ENCODE measurements around the gene LMNA.

The LMNA gene

GRCh38 chr1:156102633-156103511 lies 11.6 kb upstream of the LMNA start:
- TF ChIP-seq, protein P1, sequence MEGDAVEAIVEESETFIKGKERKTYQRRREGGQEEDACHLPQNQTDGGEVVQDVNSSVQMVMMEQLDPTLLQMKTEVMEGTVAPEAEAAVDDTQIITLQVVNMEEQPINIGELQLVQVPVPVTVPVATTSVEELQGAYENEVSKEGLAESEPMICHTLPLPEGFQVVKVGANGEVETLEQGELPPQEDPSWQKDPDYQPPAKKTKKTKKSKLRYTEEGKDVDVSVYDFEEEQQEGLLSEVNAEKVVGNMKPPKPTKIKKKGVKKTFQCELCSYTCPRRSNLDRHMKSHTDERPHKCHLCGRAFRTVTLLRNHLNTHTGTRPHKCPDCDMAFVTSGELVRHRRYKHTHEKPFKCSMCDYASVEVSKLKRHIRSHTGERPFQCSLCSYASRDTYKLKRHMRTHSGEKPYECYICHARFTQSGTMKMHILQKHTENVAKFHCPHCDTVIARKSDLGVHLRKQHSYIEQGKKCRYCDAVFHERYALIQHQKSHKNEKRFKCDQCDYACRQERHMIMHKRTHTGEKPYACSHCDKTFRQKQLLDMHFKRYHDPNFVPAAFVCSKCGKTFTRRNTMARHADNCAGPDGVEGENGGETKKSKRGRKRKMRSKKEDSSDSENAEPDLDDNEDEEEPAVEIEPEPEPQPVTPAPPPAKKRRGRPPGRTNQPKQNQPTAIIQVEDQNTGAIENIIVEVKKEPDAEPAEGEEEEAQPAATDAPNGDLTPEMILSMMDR (conservative IDR thresholded peaks at IDR 0.05; ENCODE audit: low read depth), result no peak
- CTCF ChIA-PET, result interaction anchor here (1.8 to 2.5 kb wide), 2 partner anchors 20 to 27 kb away, joined by 11 read pairs; no protein-coding TSS in a partner anchor
- POLR2A ChIA-PET (ENCODE audit: low non-redundant PET), result no interaction called here
- no peak for DNase-seq (ENCODE audit: low spot score)
- peak overlapping the region; percentile 98 for H3K27ac ChIP-seq

DNA sequence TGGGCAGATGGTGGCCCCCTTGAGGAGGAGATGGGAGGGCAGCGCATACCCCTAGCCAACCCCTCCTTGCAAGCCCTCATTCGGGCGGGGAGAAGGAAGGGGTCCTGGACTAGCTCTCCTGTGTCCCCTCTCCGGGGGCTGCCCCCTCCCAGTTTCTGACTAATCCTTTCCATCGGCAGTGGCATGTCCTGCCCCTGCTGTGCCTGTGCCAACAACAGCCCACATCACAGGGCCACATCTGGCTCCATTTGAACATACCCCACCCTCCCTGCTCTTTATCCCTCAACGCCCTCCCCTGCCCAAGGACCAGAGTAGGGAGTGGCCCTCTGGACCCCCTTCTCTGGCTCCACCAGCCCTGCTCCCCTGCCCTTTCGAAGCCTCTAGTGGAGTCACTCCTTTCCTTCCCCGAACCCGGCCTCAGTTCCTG lies 11.0 kb upstream of the LMNA start:
- ChIA-PET POLR2A (ENCODE audit: low non-redundant PET) (interaction anchor here (0.5 to 1.0 kb wide), 2 partner anchors 13 to 168 kb away, joined by 3 to 13 read pairs; no protein-coding TSS in a partner anchor), CTCF (interaction anchor here (1.8 to 2.5 kb wide), 2 partner anchors 19 to 26 kb away, joined by 11 read pairs; no protein-coding TSS in a partner anchor)
- H3K27ac ChIP-seq, result peak overlapping the region; percentile 98
- TF ChIP-seq, protein P1 (conservative IDR thresholded peaks at IDR 0.05; ENCODE audit: low read depth), result no peak
- DNase-seq (ENCODE audit: low spot score), result peak; percentile 79

DNA sequence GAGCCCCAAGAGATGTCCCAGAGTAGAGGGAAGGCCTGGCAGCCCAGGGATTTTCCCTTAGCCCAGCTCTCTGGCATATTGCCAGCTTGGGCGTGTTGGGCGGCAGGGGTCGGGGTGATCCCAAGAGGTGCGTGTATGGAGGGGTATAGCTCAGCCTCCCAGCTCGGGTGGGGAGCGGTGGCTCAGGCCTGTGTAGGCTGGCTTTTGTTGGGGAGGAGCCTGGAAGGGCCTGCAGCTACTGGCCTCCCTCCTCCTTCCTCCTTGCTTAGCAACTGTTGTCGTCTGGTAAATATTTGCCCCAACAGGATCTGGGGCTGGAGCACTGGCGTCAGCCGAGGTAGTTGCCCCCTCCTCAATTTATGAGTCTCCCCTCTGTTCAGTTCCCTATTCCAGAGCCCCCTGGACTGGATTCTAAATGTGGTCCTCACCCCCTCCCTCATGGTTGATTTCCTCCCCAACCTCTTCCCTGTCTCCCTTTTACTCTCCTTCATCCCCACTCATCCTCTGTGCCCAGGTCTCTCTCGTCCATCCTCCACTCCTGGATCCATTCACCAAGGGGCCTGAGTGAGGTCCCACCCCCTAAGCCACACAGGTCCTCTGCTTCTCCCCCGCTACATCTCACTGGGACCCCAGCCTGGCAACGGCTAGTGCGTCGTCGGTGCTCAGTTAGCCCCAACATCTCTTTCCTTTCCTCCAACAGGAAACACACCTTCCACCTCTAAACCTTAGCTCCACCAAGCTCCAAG lies 10.3 kb upstream of the LMNA start:
- ChIA-PET POLR2A (ENCODE audit: low non-redundant PET) (interaction anchor here (0.5 to 1.0 kb wide), 3 partner anchors 12 to 169 kb away, joined by 3 to 13 read pairs (median 3); no protein-coding TSS in a partner anchor), CTCF (interaction anchor here (1.5 to 2.5 kb wide), 3 partner anchors 8 to 25 kb away, joined by 5 to 11 read pairs (median 11); no protein-coding TSS in a partner anchor)
- peak overlapping the region; percentile 98 for H3K27ac ChIP-seq
- DNase-seq (ENCODE audit: low spot score), result peak; percentile 94
- TF ChIP-seq, protein P1 (conservative IDR thresholded peaks at IDR 0.05; ENCODE audit: low read depth), result no peak

GRCh38 chr1:156104861-156105832 lies 9.4 kb upstream of the LMNA start:
- peak overlapping the region; percentile 98 for H3K27ac ChIP-seq
- no peak for DNase-seq (ENCODE audit: low spot score)
- TF ChIP-seq, protein P1 (conservative IDR thresholded peaks at IDR 0.05; ENCODE audit: low read depth), result no peak
- ChIA-PET POLR2A (ENCODE audit: low non-redundant PET) (interaction anchor here (0.5 kb wide), 1 partner anchor 142 kb away, joined by 3 read pairs; no protein-coding TSS in a partner anchor), CTCF (interaction anchor here (0.7 to 1.8 kb wide), 3 partner anchors 8 to 24 kb away, joined by 3 to 11 read pairs (median 5); no protein-coding TSS in a partner anchor)

DNA sequence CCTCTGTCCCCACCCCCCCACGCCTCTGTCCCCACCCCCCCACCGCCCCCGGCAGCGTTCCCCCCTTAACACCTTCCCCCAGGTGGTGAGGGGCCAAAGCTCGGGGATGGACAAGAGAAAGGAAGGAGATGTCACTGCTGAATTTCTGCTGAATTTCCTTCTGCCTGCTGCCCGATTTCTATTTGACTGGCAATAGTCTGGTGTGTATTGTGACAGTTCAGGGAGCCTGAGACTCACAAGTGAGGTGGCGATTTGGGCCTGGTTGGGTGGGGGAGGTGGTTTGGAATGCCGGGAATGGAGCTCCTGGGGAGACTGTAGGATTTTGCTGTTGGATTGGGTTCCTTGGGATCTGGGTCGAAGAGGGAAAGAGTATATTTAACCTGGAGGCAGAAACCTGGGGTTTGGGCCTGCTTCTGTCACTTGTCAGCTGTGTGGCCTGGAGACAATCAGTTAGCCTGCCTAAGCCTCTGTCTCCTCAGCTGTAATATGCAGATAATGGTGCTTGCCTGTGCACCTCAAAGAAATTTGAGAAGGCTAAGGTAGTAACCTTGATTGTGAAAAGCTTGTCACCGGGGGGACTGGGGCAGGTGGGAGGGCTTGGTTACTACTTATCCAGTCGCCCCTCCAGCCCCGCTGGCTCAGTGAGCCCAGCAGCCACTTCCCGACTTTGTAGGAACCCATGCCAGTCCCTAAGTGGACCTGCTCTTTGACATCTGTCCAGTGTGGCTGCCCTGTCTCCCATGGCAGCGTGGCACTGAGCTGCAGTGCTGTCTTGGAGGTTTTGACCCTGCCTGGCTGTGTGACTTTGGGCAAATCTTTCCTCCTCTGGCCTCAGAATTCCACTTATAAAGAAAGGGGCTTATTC lies 7.7 kb upstream of the LMNA start:
- H3K27ac ChIP-seq, result peak overlapping the region; percentile 98
- TF ChIP-seq, protein P1 (conservative IDR thresholded peaks at IDR 0.05; ENCODE audit: low read depth), result no peak
- no peak for DNase-seq (ENCODE audit: low spot score)
- CTCF ChIA-PET, result interaction anchor here (0.6 to 1.8 kb wide), 2 partner anchors 10 to 25 kb away, joined by 3 to 6 read pairs; no protein-coding TSS in a partner anchor
- POLR2A ChIA-PET (ENCODE audit: low non-redundant PET), result interaction anchor here (0.6 to 1.0 kb wide), 2 partner anchors 8 to 11 kb away, joined by 3 to 10 read pairs; partner anchors contain the start of gene LMNA

Measured in RWPE1 (cell line).